Suprapubic skin (tissue), 4 donors: ENCODE results near the gene KLHL25.

Experiments
- POLR2A ChIP-seq, 2 donors: fragments of 450-650 bp; IDR thresholded peaks; one replicate each; pipeline ENCODE4 v1.6.1; 2017; ENCODE audit warnings: antibody characterized with exemption in 2 of 2, mild to moderate bottlenecking in 2 of 2, moderate library complexity in 2 of 2
- POLR2AphosphoS5 ChIP-seq, 3 donors: sonication (generic); formaldehyde crosslinking; IDR thresholded peaks; one replicate each; pipeline ENCODE4 v1.6.1; 2017; ENCODE audit warnings: antibody characterized with exemption in 3 of 3

DNA sequence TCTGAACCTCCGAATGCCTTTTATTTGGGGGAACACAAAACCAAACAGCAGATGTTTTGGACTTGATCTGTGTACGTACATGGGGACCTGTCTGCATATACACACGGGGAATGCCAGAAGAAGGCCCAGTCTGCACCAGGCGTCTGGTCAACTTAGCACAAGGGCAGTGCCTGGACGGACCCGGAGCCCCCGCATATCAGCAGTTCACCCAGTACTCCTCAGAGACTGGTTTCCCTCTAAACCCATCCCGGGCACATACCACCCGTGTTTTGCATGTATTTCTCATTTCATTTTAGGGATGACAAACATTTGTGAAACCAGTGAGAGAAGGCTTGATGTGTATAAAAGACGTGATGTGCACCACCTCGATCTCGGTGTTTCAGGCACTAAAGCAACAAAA, 49.7 kb downstream of the KLHL25 start:
- TF ChIP-seq POLR2A (IDR thresholded peaks at IDR 0.05), result no peak
- TF ChIP-seq POLR2AphosphoS5 (IDR thresholded peaks at IDR 0.05), result no peak
